H1 (cell line): ENCODE measurements around the gene ARHGAP32. TPM values are rescaled to one million over a fixed set of nuclear protein-coding genes. Genes with fewer than 3 reads are reported as not detected.

ENCODE experiments used
- polyA plus RNA-seq, 7 experiments: library from polyadenylated mRNA; depleted of rRNA in 3 of 7; stranded (reverse) in 5 of 7; unstranded in 2 of 7; fragments of >200 nt in 5 of 7; fragments of 200-250 nt in 2 of 7; gene quantifications; 1 replicate in 5 of 7; 2 replicates in 1 of 7; 4 replicates in 1 of 7; pipeline versions ENCODE4 v1.2.1 to v1.2.3, GENCODE V29; 2011 to 2013; ENCODE audit warnings: missing spikeins in 2 of 7, mixed read lengths in 2 of 7
- small RNA-seq: library from polyadenylated mRNA; stranded (forward); fragments of <200 nt; extraction: miRNeasy Mini kit (QIAGEN cat#:217004); gene quantifications from one replicate; pipeline ENCODE3, GENCODE V24; 2013; ENCODE audit not compliant: insufficient read depth
- total RNA-seq: library from RNA; stranded (reverse); fragmentation: NEBNext Ultra II Directional; extraction: Animal tissue kit (Norgen Biotek cat#: 25700); gene quantifications from 2 replicates; pipeline ENCODE4 v1.2.1, GENCODE V29; 2021

Gene ARHGAP32
- total and polyA plus RNA-seq, 2 of the 8 experiments (the other 6 are each of a cell fraction or from before 2014, with no cell fraction given): 13.7 to 30.0 TPM

Small RNA genes within 50 kb of the gene (small RNA-seq; reads per million reads assigned to genes)
- not detected for gene RF00019
- not detected for gene RNU6-874P
- not detected for gene RNU6-876P

Other genes with a start within 250 kb of the ARHGAP32 start
- gene TP53AIP1, start 249.5 kb downstream of the ARHGAP32 start, total RNA-seq: not detected in 2 replicates
- gene TP53AIP1, start 249.5 kb downstream of the ARHGAP32 start, polyA plus RNA-seq (2011; rRNA removed): 0.03 TPM in 1 of 2 replicates, not detected in the other
- gene BARX2, start 183.5 kb upstream of the ARHGAP32 start, total RNA-seq: not detected in 2 replicates
- not detected in 2 replicates for gene BARX2, start 183.5 kb upstream of the ARHGAP32 start, polyA plus RNA-seq (2011; rRNA removed)